Endodermal cell (in vitro differentiated cells): Measurements from ENCODE around the gene GCNT4. TPM values are rescaled to one million over a fixed set of nuclear protein-coding genes. Genes with fewer than 3 reads are reported as not detected.

Experiments
- DNase-seq: peaks from one replicate; pipeline ENCODE4 v3.0.0-alpha.2; 2017
- H3K27ac ChIP-seq: 2 replicates; pipeline ENCODE4 v1.5.1; 2013; ENCODE audit warnings: mild to moderate bottlenecking, low read depth, low read length, moderate library complexity
- H3K27me3 ChIP-seq: 2 replicates; pipeline ENCODE4 v1.6.1; 2013; ENCODE audit warnings: mild to moderate bottlenecking, low read length, moderate library complexity; ENCODE audit not compliant: insufficient read depth, control insufficient read depth, poor library complexity, severe bottlenecking
- H3K36me3 ChIP-seq: 2 replicates; pipeline ENCODE4 v1.7.0; 2013; ENCODE audit warnings: mild to moderate bottlenecking, low read length, moderate library complexity; ENCODE audit not compliant: control insufficient read depth, insufficient read depth
- H3K4me1 ChIP-seq: one replicate; pipeline ENCODE4 v1.7.0; 2013; ENCODE audit warnings: low read length; ENCODE audit not compliant: control insufficient read depth, insufficient read depth
- H3K4me3 ChIP-seq: 2 replicates; pipeline ENCODE4 v1.5.1; 2013; ENCODE audit warnings: mild to moderate bottlenecking, low read length, moderate library complexity
- H3K9ac ChIP-seq: 2 replicates; pipeline ENCODE4 v1.6.1; 2013; ENCODE audit warnings: mild to moderate bottlenecking, low read length, moderate library complexity; ENCODE audit not compliant: poor library complexity, severe bottlenecking; ENCODE audit errors: extremely low read depth
- H3K9me3 ChIP-seq: 2 replicates; pipeline ENCODE4 v1.6.1; 2013; ENCODE audit warnings: mild to moderate bottlenecking, low read length, moderate library complexity; ENCODE audit not compliant: control insufficient read depth
- H3K27ac Mint-ChIP-seq: 2 replicates; pipeline ENCODE4 v1.8.0; 2020; ENCODE audit warnings: mixed read lengths
- H3K27me3 Mint-ChIP-seq: 2 replicates; pipeline ENCODE4 v1.8.0; 2021; ENCODE audit warnings: mild to moderate bottlenecking, mixed read lengths; ENCODE audit not compliant: insufficient read depth
- H3K36me3 Mint-ChIP-seq: 2 replicates; pipeline ENCODE4 v1.8.0; 2020; ENCODE audit warnings: low read depth, mixed read lengths
- H3K4me1 Mint-ChIP-seq: 2 replicates; pipeline ENCODE4 v1.8.0; 2020; ENCODE audit warnings: mixed read lengths
- H3K4me3 Mint-ChIP-seq: 2 replicates; pipeline ENCODE4 v1.8.0; 2020; ENCODE audit warnings: mild to moderate bottlenecking, moderate library complexity, mixed read lengths
- H3K9me3 Mint-ChIP-seq: 2 replicates; pipeline ENCODE4 v1.8.0; 2020; ENCODE audit warnings: mild to moderate bottlenecking, mixed read lengths
- CTCF ChIP-seq: fragments of 200-600 bp; sonication (generic); conservative IDR thresholded peaks from 2 replicates; pipeline ENCODE4 v1.5.0; 2021; ENCODE audit warnings: antibody characterized with exemption, mild to moderate bottlenecking
- WGBS, 2 experiments: methylation state at CpG; one replicate each; pipeline versions ENCODE4 v1.1.5 to v1.1.7; 2013; ENCODE audit warnings: missing lambda C conversion rate in 2 of 2, mixed read lengths in 1 of 2; ENCODE audit not compliant: insufficient coverage in 1 of 2, insufficient read length in 1 of 2; 5-methylcytosine and 5-hydroxymethylcytosine counted together
- total RNA-seq, 2 donors: library from RNA; stranded (reverse); fragmentation: NEBNext Ultra II Directional in 1 of 2; extraction: Animal tissue kit (Norgen Biotek cat#: 25700) in 1 of 2; gene quantifications; 2 replicates in 1 of 2; 3 replicates in 1 of 2; pipeline ENCODE4 v1.2.1, GENCODE V29; 2021

Gene GCNT4
- total RNA-seq, 2 donors from 2014 or later, result 2.5 to 4.2 TPM

DNA sequence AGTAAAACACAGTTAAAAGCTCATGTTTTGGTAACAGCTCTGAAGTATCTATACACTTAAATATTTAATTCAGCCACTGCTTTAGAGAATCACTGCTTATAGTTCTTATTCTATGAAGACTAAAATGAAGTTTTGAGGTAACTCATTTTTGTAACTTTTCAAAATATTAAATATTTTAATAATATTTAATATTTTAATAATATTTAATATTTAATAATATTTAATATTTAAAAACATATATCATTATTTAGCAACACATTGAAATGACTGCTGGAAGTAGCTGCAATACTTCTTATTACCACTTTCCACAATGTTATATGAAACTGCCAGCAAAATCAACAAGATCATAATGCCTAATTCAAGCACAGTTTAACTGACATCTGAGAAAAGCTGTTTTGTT is 18.7 kb upstream of the GCNT4 start:
- TF ChIP-seq CTCF, result no peak
- Histone ChIP-seq H3K36me3 (no peaks in the 10 kb centered on the region), H3K4me3 (no peak overlapping the region), H3K27ac (no peak overlapping the region), H3K9ac (no peak overlapping the region), H3K9me3 (no peaks in the 10 kb centered on the region), H3K4me1 (peaks cover 2% of the 10 kb centered on the region), H3K27me3 (no peaks in the 10 kb centered on the region)
- no peak for DNase-seq
- H3K36me3 Mint-ChIP-seq, result no peaks in the 10 kb centered on the region
- H3K4me1 Mint-ChIP-seq, result peaks cover 14% of the 10 kb centered on the region
- H3K27ac Mint-ChIP-seq, result no peak overlapping the region
- H3K9me3 Mint-ChIP-seq, result no peaks in the 10 kb centered on the region
- H3K27me3 Mint-ChIP-seq, result peaks cover 3% of the 10 kb centered on the region
- no peak overlapping the region for H3K4me3 Mint-ChIP-seq

DNA sequence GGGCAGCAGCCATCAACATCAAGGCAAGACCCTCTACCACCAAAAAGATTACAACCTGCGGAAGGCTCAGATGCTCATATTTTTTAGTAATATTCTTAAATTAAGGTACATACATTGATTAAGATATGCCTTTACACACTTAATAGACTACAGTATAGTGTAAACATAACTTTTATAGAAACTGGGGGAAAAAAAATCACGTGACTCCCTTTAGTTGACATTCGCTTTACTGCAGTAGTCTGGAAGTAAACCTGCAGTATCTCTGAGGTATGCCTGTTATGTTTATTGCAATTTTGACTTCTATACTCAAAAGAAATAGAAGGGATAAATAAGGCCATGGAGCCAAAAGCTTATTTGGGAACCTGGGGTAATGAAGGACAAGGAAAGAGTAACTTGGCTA is 15.1 kb upstream of the GCNT4 start:
- Mint-ChIP-seq H3K9me3 (no peaks in the 10 kb centered on the region), H3K27ac (no peak overlapping the region), H3K27me3 (peaks cover 3% of the 10 kb centered on the region), H3K4me3 (no peak overlapping the region), H3K4me1 (peaks cover 3% of the 10 kb centered on the region), H3K36me3 (no peaks in the 10 kb centered on the region)
- Histone ChIP-seq H3K9ac (no peak overlapping the region), H3K27me3 (no peaks in the 10 kb centered on the region), H3K9me3 (no peaks in the 10 kb centered on the region), H3K36me3 (no peaks in the 10 kb centered on the region), H3K4me3 (no peak overlapping the region), H3K27ac (no peak overlapping the region), H3K4me1 (no peaks in the 10 kb centered on the region)
- 98% methylated on average over 3 of the region's 3 CpGs; no CpG with 5 or more reads in 1 of the 2 experiments for WGBS, 2 experiments
- TF ChIP-seq CTCF, result no peak
- DNase-seq, result no peak

GRCh38 chr5:75062925-75063531 is 10.7 kb upstream of the GCNT4 start:
- Histone ChIP-seq H3K4me1 (no peaks in the 10 kb centered on the region), H3K9ac (no peak overlapping the region), H3K9me3 (no peaks in the 10 kb centered on the region), H3K36me3 (no peaks in the 10 kb centered on the region), H3K27ac (no peak overlapping the region), H3K27me3 (peaks cover 7% of the 10 kb centered on the region), H3K4me3 (no peak overlapping the region)
- Mint-ChIP-seq H3K36me3 (no peaks in the 10 kb centered on the region), H3K4me1 (peaks cover 3% of the 10 kb centered on the region), H3K27me3 (no peaks in the 10 kb centered on the region), H3K4me3 (no peak overlapping the region), H3K27ac (no peak overlapping the region), H3K9me3 (no peaks in the 10 kb centered on the region)
- TF ChIP-seq CTCF, result no peak
- 88 to 94% methylated on average over 1 of the region's 2 CpGs for whole genome bisulfite sequencing, 2 experiments
- DNase-seq, result no peak
